OCI-M1 (cell line): ENCODE measurements around the gene ZNF385C.

ENCODE experiments used
- DNase-seq: peaks from one replicate; lab custom pipeline; 2025; lab: John Stamatoyannopoulos, UW

The ZNF385C gene

GRCh38 chr17:42077755-42078154, 20.5 kb downstream of the ZNF385C start:
- no peak for DNase-seq

- DNase-seq = no peak
Observed at GRCh38 chr17:42076797-42077559, 21.3 kb downstream of the ZNF385C start.

- no peak for DNase-seq
Observed at GRCh38 chr17:42075789-42076188, 22.5 kb downstream of the ZNF385C start.

- no peak for DNase-seq
Observed at GRCh38 chr17:42072323-42073187, 25.7 kb downstream of the ZNF385C start.

- DNase-seq = no peak
Observed at GRCh38 chr17:42071810-42072209, 26.5 kb downstream of the ZNF385C start.

- no peak for DNase-seq
Observed at GRCh38 chr17:42068979-42069378, 29.3 kb downstream of the ZNF385C start.

GRCh38 chr17:42067371-42068091, 30.7 kb downstream of the ZNF385C start:
- DNase-seq = peak; percentile 80

GRCh38 chr17:42065201-42065600, 33.1 kb downstream of the ZNF385C start:
- no peak for DNase-seq

- no peak for DNase-seq
Observed at GRCh38 chr17:42062681-42063080, 35.6 kb downstream of the ZNF385C start.

GRCh38 chr17:42061646-42062487, 36.4 kb downstream of the ZNF385C start:
- peak; percentile 39 for DNase-seq

- no peak for DNase-seq
Observed at GRCh38 chr17:42060231-42060630, 38.0 kb downstream of the ZNF385C start.

- DNase-seq = no peak
Observed at GRCh38 chr17:42059815-42060214, 38.5 kb downstream of the ZNF385C start.

- no peak for DNase-seq
Observed at GRCh38 chr17:42058063-42058462, 40.2 kb downstream of the ZNF385C start.

- no peak for DNase-seq
Observed at GRCh38 chr17:42056635-42057034, 41.6 kb downstream of the ZNF385C start.

GRCh38 chr17:42055496-42055895, 42.8 kb downstream of the ZNF385C start:
- DNase-seq = no peak

GRCh38 chr17:42055027-42055426, 43.2 kb downstream of the ZNF385C start:
- DNase-seq = no peak

GRCh38 chr17:42053731-42054500, 44.4 kb downstream of the ZNF385C start:
- no peak for DNase-seq

- DNase-seq = no peak
Observed at GRCh38 chr17:42052346-42052877, 45.9 kb downstream of the ZNF385C start.

- no peak for DNase-seq
Observed at GRCh38 chr17:42051645-42052044, 46.6 kb downstream of the ZNF385C start.

- DNase-seq = no peak
Observed at GRCh38 chr17:42051013-42051400, 47.3 kb downstream of the ZNF385C start.
